HL-60 (cell line): ENCODE data around the gene CLIC1.

Source experiments
- DNase-seq, 2 experiments: peaks; one replicate each; pipeline ENCODE4 v3.0.0-alpha.2; 2010 to 2020; ENCODE audit warnings: low read depth in 1 of 2, low spot score in 1 of 2
- H3K27ac ChIP-seq: fragments of 250-450 bp; sonication (Bioruptor Pico); replicated peaks from 2 replicates; pipeline ENCODE4 v1.5.1; 2020; ENCODE audit warnings: mild to moderate bottlenecking, moderate library complexity
- H3K27me3 ChIP-seq: fragments of 250-450 bp; sonication (Bioruptor Pico); 2 replicates; pipeline ENCODE4 v1.5.1; 2021; ENCODE audit warnings: mild to moderate bottlenecking, moderate library complexity; ENCODE audit not compliant: insufficient read depth, poor library complexity, severe bottlenecking
- H3K4me3 ChIP-seq: replicated peaks from 2 replicates; pipeline ENCODE4 v1.5.1; 2011; ENCODE audit warnings: mild to moderate bottlenecking, control low read depth, low read length; ENCODE audit not compliant: insufficient read depth
- GABPA ChIP-seq: IDR thresholded peaks from 2 replicates; pipeline ENCODE4 v1.6.1; 2012; ENCODE audit warnings: low read depth
- POLR2AphosphoS5 ChIP-seq: IDR thresholded peaks from 2 replicates; pipeline ENCODE4 v1.6.1; 2012; ENCODE audit warnings: low read depth
- SPI1 ChIP-seq: IDR thresholded peaks from 2 replicates; pipeline ENCODE4 v1.6.1; 2012; ENCODE audit warnings: low read depth, mild to moderate bottlenecking, borderline replicate concordance
- TF ChIP-seq, protein P1 (sequence below): IDR thresholded peaks from 2 replicates; pipeline ENCODE4 v1.6.1; 2012; ENCODE audit warnings: low read depth; ENCODE audit not compliant: insufficient replicate concordance
- TF ChIP-seq, protein P2 (sequence below): IDR thresholded peaks from one replicate; pipeline ENCODE4 v1.5.1; 2011; ENCODE audit warnings: low read length, control low read depth, inconsistent platforms; ENCODE audit not compliant: insufficient read depth

CLIC1 gene

DNA sequence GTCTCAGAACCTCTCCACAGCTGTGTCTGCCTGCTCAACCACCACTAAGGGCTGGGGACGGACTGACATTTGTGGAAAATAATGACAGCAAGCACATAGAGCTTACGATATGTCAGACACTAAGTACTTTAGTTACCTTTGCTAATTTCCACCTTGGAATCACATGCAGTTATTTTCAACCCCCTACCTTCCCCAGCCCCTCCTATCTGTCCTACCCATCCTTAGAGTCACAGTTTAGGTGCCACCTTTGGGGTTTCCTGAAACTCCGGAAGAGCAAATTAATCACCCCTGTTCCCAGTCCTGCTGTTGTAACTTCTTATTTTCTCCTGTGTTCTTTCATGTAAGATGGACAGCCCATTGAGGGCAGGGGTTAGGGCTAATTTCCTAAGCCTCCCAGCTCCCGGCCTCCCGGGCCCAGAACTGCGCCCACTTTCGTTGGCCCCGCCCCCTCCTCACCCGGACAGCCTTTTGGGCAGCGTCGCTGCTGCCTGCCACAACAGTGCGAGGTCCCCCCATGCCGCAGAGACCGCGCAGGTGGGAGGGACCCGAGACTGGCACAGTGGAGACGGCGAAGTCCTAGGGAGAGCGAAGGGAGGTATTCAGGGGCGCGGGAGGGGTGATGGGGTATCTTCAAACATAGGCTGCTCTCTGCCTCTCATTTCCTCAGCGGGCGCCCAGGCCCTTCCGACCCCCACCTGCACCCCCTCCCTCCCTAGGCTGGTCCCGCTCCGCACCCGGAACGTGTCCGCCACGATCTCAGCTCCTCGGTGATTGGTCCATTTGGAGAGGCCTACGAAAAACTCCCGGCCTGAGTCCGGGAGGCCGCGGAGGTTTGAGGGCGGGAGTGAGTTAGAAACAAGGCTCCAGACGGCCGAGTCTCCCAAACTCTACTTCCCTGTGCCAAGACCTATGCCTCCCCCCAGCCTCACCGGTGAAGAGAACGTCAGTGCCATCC is 8.3 kb downstream of the CLIC1 start:
- peak; percentile 81 to 92 for DNase-seq
- TF ChIP-seq, protein P1, sequence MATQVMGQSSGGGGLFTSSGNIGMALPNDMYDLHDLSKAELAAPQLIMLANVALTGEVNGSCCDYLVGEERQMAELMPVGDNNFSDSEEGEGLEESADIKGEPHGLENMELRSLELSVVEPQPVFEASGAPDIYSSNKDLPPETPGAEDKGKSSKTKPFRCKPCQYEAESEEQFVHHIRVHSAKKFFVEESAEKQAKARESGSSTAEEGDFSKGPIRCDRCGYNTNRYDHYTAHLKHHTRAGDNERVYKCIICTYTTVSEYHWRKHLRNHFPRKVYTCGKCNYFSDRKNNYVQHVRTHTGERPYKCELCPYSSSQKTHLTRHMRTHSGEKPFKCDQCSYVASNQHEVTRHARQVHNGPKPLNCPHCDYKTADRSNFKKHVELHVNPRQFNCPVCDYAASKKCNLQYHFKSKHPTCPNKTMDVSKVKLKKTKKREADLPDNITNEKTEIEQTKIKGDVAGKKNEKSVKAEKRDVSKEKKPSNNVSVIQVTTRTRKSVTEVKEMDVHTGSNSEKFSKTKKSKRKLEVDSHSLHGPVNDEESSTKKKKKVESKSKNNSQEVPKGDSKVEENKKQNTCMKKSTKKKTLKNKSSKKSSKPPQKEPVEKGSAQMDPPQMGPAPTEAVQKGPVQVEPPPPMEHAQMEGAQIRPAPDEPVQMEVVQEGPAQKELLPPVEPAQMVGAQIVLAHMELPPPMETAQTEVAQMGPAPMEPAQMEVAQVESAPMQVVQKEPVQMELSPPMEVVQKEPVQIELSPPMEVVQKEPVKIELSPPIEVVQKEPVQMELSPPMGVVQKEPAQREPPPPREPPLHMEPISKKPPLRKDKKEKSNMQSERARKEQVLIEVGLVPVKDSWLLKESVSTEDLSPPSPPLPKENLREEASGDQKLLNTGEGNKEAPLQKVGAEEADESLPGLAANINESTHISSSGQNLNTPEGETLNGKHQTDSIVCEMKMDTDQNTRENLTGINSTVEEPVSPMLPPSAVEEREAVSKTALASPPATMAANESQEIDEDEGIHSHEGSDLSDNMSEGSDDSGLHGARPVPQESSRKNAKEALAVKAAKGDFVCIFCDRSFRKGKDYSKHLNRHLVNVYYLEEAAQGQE, result no peak
- TF ChIP-seq GABPA (no peak), SPI1 (no peak; the same call in 1 of the 2 replicates), POLR2AphosphoS5 (no peak)
- TF ChIP-seq, protein P2, sequence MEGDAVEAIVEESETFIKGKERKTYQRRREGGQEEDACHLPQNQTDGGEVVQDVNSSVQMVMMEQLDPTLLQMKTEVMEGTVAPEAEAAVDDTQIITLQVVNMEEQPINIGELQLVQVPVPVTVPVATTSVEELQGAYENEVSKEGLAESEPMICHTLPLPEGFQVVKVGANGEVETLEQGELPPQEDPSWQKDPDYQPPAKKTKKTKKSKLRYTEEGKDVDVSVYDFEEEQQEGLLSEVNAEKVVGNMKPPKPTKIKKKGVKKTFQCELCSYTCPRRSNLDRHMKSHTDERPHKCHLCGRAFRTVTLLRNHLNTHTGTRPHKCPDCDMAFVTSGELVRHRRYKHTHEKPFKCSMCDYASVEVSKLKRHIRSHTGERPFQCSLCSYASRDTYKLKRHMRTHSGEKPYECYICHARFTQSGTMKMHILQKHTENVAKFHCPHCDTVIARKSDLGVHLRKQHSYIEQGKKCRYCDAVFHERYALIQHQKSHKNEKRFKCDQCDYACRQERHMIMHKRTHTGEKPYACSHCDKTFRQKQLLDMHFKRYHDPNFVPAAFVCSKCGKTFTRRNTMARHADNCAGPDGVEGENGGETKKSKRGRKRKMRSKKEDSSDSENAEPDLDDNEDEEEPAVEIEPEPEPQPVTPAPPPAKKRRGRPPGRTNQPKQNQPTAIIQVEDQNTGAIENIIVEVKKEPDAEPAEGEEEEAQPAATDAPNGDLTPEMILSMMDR, result no peak
- Histone ChIP-seq H3K4me3 (no peak overlapping the region), H3K27ac (peak overlapping the region; percentile 66), H3K27me3 (no peaks in the 10 kb centered on the region)

DNA sequence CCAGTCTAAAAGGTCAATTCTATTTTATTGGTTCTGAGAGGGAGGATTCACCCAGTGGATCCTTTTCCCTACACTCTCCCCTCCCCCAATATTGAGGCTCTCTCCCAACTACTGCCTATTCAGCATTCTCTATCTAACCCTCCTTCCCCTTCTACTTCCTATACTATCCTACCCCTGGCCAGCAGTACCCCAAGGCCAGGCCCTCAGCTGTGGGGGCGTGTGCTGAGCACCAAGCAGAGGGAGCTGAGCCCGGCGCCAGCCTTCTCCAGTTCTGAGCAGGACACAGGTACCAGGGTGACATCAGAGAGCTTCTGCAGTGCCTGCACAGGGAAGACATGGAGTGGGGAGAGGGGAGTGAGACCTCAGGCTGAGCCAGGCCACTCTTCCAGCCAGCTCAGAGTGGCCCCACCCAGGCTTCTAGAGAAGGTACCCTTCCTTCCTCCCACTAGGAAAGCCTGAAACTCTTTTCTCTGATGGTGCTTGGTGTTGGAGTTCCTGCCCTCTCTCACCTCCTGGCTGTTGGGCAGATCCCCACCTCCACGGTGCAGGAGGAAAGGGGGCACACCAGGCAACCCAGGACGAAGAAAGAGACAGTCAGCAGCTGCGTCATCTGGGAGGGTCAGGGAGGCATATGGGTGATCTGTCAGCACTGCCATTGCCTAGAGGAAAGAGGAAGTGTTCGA is 9.2 kb downstream of the CLIC1 start:
- H3K27me3 ChIP-seq, result no peaks in the 10 kb centered on the region
- H3K4me3 ChIP-seq, result no peak overlapping the region
- peak; percentile 100; the same call in 1 of the 2 replicates for TF ChIP-seq SPI1
- TF ChIP-seq, protein P2, result no peak
- TF ChIP-seq GABPA, result no peak
- peak; percentile 81 for TF ChIP-seq POLR2AphosphoS5
- peak in 1 of 2 experiments; percentile 82 for DNase-seq
- peak overlapping the region; percentile 66 for H3K27ac ChIP-seq

DNA sequence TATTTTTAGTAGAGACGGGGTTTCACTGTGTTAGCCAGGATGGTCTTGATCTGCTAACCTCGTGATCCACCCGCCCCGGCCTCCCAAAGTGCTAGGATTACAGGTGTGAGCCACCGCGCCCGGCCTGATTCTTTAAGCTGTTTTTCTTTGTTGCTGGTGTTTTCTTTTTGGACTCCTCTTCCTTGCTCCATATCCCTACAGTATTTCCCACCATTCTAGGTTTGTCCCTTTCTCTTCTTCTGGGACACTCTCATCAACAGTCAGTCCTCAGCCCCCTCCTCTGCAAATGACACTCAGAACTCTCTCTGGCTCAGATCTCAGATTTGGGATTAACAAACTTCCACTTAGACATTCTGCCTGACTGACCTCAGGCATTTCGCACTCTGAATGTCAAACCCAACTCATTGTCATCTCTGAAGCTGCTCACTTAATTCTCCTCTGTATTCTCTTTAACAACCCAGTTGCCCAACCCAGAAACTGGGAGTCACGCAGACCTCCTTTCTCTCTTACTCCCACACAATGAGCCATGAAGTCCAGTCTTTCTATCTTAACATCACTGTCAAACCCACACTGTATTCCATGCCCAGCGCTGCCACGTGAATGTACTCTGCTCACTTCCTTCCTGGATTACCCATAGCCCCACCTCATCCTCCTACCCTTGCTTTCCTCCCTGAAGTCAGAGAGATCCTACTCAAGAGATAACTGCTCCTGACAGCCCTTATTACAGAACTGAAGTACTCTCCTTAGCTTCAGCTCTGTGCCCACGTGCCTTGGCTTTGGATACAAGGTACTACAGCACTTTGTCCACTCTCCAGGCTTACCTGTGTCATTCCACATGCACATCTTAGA is 10.6 kb downstream of the CLIC1 start:
- DNase-seq, result peak in 1 of 2 experiments; percentile 21
- no peak overlapping the region for H3K27ac ChIP-seq
- H3K27me3 ChIP-seq, result no peaks in the 10 kb centered on the region
- no peak overlapping the region for H3K4me3 ChIP-seq
- TF ChIP-seq, protein P1, result no peak
- TF ChIP-seq, protein P2, result no peak
- no peak for TF ChIP-seq POLR2AphosphoS5
- no peak for TF ChIP-seq SPI1
- TF ChIP-seq GABPA, result no peak
